Fibroblast of skin of abdomen (primary cell): ENCODE results near the gene C5.
A peak's percentile ranks its signal among the peaks of the same experiment; 100 is the strongest.
"Not testable (repeated sequence)": the region's sequence is repeated elsewhere in the genome, so short reads cannot be mapped to it uniquely, and the experiment has no call there.

ENCODE experiments used
- DNase-seq: peaks from one replicate; pipeline ENCODE4 v3.0.0-alpha.2; 2013

C5 gene

GRCh38 chr9:120977321-120977720 lies 72.8 kb downstream of the C5 start:
- no peak for DNase-seq

GRCh38 chr9:120974921-120975320 lies 75.2 kb downstream of the C5 start:
- DNase-seq: no peak

- peak; percentile 6 for DNase-seq
Observed at GRCh38 chr9:120974181-120974580, 75.9 kb downstream of the C5 start.

GRCh38 chr9:120971938-120972337 lies 78.1 kb downstream of the C5 start:
- no peak for DNase-seq

GRCh38 chr9:120971471-120971870 lies 78.6 kb downstream of the C5 start:
- DNase-seq: not testable (repeated sequence)

- peak; percentile 9 for DNase-seq
Observed at GRCh38 chr9:120970244-120970643, 79.8 kb downstream of the C5 start.

GRCh38 chr9:120966013-120966369 lies 84.1 kb downstream of the C5 start:
- no peak for DNase-seq

- no peak for DNase-seq
Observed at GRCh38 chr9:120965344-120966012, 84.6 kb downstream of the C5 start.

GRCh38 chr9:120961936-120962335 lies 88.1 kb downstream of the C5 start:
- DNase-seq: no peak

GRCh38 chr9:120960001-120960400 lies 90.1 kb downstream of the C5 start:
- no peak for DNase-seq

- no peak for DNase-seq
Observed at GRCh38 chr9:120956862-120957261, 93.2 kb downstream of the C5 start.

- no peak for DNase-seq
Observed at GRCh38 chr9:120951960-120952618, 98.0 kb downstream of the C5 start.

GRCh38 chr9:120950421-120951388 lies 99.4 kb downstream of the C5 start:
- no peak for DNase-seq

GRCh38 chr9:120949290-120949689 lies 100.8 kb downstream of the C5 start:
- DNase-seq: no peak

- no peak for DNase-seq
Observed at GRCh38 chr9:120948824-120949223, 101.3 kb downstream of the C5 start.

GRCh38 chr9:120947222-120947621 lies 102.9 kb downstream of the C5 start:
- no peak for DNase-seq

- DNase-seq: peak; percentile 23
Observed at GRCh38 chr9:120946259-120946658, 103.8 kb downstream of the C5 start.

GRCh38 chr9:120944948-120945347 lies 105.1 kb downstream of the C5 start:
- DNase-seq: no peak

GRCh38 chr9:120944434-120944843 lies 105.6 kb downstream of the C5 start:
- DNase-seq: no peak

GRCh38 chr9:120942186-120943001 lies 107.7 kb downstream of the C5 start:
- DNase-seq: no peak

- DNase-seq: peak; percentile 24
Observed at GRCh38 chr9:120941046-120941770, 108.9 kb downstream of the C5 start.

GRCh38 chr9:120940573-120940972 lies 109.5 kb downstream of the C5 start:
- no peak for DNase-seq
